DOHH2 (cell line): ENCODE results near the gene SATB1.

ENCODE experiments used
- CTCF ChIP-seq: fragments of 200-600 bp; sonication (generic); IDR thresholded peaks from one replicate; pipeline ENCODE4 v1.5.1; 2014; ENCODE audit warnings: antibody characterized with exemption, mild to moderate bottlenecking, low read depth, low read length; ENCODE audit not compliant: poor library complexity, severe bottlenecking
- EZH2phosphoT487 ChIP-seq: fragments of 200-600 bp; sonication (generic); IDR thresholded peaks from 2 replicates; pipeline ENCODE4 v1.6.1; 2017; ENCODE audit warnings: borderline replicate concordance, mild to moderate bottlenecking, antibody characterized with exemption, low read length, moderate library complexity, mixed read lengths

DNA sequence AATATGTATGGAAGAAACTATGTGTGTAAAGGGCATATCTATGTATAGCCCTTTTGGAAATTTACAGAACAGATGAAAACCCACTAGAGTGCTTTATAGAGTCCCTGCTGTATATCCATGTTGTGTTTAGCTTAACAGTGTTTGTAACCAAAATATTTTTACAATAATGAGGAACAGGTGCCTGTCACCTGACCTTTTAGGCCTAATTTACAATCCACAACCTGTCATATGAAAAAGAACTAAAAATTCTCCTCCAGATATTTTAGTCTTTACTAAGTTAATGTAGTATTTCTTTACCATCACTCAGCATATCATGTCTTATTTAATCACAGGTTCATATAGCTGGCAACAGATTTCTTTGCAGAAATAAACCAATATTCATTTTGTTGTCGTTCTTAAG, 16.4 kb upstream of the SATB1 start:
- no peak for TF ChIP-seq CTCF
- TF ChIP-seq EZH2phosphoT487, result no peak
